ENCODE data around the gene TOP1. TPM values are rescaled to one million over a fixed set of nuclear protein-coding genes. Genes with fewer than 3 reads are reported as not detected.
A peak's percentile ranks its signal among the peaks of the same experiment; 100 is the strongest.

The TOP1 gene
- total RNA-seq, 1 donor from 2014 or later: 16.2 TPM

DNA sequence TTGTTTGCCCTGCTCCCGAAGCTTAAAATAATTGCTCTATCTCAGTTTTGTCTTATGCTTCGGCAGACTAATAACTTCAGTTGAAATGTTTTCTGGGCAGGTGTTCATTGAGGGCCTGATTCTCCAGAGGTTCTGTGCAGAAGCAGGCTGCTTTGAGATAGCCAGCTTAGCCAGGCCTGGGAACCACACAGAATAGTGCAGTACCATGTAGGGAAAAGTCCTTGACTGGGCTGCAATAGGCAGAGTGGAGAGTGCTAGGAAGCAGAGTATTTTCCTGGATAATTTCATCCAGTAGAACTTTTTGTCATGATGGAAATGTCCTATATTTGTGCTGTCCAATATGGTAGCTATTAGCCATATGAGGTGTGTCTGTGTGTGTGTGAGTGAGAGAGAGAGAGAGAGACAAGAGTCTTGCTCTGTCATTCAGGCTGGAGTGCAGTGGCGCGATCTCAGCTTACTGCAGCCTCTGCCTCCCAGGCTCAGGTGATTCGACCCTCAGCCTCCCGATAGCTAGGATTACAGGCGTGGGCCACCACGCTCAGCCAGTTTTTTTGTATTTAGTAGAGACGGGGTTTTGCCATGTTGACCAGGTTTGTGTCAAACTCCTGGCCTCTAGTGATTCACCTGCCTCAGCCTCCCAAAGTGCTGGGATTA is 15.9 kb downstream of the TOP1 start:
- DNase-seq (ENCODE audit: low read depth): no peak
- TF ChIP-seq, protein P1, sequence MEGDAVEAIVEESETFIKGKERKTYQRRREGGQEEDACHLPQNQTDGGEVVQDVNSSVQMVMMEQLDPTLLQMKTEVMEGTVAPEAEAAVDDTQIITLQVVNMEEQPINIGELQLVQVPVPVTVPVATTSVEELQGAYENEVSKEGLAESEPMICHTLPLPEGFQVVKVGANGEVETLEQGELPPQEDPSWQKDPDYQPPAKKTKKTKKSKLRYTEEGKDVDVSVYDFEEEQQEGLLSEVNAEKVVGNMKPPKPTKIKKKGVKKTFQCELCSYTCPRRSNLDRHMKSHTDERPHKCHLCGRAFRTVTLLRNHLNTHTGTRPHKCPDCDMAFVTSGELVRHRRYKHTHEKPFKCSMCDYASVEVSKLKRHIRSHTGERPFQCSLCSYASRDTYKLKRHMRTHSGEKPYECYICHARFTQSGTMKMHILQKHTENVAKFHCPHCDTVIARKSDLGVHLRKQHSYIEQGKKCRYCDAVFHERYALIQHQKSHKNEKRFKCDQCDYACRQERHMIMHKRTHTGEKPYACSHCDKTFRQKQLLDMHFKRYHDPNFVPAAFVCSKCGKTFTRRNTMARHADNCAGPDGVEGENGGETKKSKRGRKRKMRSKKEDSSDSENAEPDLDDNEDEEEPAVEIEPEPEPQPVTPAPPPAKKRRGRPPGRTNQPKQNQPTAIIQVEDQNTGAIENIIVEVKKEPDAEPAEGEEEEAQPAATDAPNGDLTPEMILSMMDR (conservative IDR thresholded peaks at IDR 0.05; ENCODE audit: low read depth, low read length): no peak
- no peak overlapping the region for H3K4me3 ChIP-seq (ENCODE audit: low read depth, low read length)

DNA sequence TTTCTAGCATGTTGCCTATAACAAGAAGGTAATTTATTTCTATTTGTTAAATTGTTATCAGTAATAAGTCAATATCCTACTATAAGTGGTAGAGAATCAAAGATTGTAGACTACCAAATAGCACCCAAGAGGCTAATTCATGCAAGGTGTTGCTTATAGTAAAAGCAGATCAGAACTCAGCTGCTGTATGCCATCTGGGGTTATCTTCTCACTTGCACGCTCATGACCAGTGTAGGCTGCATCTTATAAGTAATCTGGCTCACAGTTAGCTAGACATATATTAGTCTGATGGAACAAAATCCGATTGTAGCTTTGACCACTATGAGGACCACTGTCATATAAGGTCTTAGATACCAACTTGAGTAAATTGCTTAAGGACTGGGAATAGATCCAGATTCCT is 17.0 kb downstream of the TOP1 start:
- DNase-seq (ENCODE audit: low read depth): no peak
- no peak overlapping the region for H3K4me3 ChIP-seq (ENCODE audit: low read depth, low read length)
- TF ChIP-seq, protein P1 (conservative IDR thresholded peaks at IDR 0.05; ENCODE audit: low read depth, low read length): no peak

DNA sequence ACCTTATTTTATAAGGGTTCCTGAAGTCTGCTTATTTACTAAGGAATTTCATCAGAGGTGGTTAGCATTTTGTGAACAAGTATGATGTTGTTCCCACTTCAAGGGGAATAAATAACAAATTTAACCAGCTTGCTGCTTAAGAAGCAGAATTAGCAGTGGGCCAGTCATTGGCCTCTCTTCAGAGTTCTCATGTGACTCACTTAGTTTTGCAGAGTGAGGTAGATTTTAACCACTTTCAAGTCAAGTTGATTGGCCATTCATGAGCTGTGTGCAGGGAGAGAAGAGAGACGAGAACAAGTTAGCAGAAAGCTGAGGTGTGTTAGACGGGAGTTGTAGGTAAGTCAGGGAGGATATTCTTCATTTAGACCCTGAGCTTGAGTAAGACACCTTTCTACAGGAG is 18.1 kb downstream of the TOP1 start:
- TF ChIP-seq, protein P1 (conservative IDR thresholded peaks at IDR 0.05; ENCODE audit: low read depth, low read length): no peak
- no peak for DNase-seq (ENCODE audit: low read depth)
- no peak overlapping the region for H3K4me3 ChIP-seq (ENCODE audit: low read depth, low read length)

DNA sequence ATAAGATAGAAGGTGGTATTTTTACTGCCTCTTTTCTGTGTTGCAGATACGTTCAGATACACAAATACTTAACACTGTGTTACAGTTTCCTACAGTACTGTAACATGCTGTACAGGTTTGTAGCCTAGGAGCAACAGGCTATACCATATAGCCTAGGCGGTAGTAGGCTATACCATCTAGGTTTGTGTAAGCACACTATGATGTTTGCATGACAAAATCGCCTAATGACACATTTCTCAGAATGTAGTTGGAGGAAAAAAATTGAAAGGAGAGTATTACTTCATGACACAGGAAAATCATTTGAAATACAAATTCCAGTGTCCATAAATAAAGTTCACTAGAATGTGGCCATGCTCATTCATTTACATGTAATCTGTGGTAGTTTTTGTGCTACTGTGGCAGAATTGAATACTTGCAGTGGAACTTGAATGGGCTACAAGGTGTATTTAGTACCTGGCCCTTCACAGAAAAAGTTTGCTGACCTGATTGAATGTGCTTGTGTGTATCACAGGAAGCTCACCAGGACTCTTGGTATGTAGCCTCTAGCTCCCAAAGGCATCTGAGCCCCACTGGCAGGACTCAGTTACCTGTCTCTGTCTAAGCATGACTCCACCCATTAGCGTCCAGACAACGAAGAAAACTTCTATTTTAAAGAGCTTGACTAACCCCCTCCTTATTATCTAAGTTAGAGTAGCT is 18.8 kb downstream of the TOP1 start:
- TF ChIP-seq, protein P1 (conservative IDR thresholded peaks at IDR 0.05; ENCODE audit: low read depth, low read length): no peak
- peak overlapping the region; percentile 39 for H3K4me3 ChIP-seq (ENCODE audit: low read depth, low read length)
- no peak for DNase-seq (ENCODE audit: low read depth)

DNA sequence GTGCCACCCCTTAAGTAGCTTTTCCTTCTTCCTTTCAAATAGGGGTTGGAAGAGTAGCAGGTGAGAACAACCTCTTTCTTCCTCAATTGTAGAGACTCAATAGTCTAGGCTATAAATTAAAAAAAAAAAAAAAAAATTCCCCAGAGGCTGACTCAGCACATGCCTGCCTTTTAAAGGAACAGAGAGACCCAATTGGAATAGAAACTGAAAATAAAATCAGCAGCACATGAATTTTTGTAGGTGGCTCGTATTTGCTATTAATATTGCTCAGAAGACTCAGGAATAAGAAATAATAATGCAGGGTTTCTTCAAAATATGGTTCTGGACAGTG is 19.3 kb downstream of the TOP1 start:
- peak overlapping the region; percentile 39 for H3K4me3 ChIP-seq (ENCODE audit: low read depth, low read length)
- TF ChIP-seq, protein P1 (conservative IDR thresholded peaks at IDR 0.05; ENCODE audit: low read depth, low read length): no peak
- no peak for DNase-seq (ENCODE audit: low read depth)

DNA sequence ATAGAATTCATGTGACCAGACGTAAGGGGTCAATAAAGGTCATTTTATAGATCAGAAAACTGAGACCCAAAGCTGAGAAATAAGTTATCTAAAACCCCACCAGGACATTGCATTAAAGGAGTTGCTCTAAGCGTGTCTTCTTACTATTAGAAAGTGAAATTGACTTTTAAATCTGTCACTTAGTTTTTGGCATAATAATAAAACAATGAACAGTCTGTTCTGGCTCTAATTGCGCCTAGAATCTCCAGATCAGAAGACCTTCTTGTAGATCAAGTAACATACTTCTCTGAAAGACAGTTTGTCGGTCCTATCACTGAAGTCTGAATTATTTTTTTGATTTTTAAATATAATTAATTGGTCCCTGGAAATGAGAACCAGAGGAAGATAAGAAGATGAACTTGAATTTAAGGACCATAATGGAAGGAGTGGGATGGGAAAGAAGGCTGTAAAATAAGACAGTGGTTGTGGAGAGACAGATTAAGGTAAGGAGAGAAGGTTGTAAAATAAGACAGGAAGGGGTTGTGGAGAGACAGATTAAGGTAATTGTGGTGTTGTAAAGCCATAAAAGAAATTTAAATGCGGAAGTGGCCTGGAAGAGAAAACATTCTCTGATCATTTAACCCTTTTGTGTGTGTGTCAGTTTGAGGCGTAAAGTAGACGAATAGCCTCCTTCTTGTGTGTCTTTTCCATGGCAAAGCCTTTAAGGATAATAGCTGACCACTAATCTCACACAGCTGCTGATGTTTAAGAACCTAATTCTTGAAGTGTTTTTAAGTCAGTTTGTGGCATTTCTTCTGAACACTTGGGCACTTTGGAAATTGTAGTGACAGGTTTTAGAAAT is 20.1 kb downstream of the TOP1 start:
- TF ChIP-seq, protein P1 (conservative IDR thresholded peaks at IDR 0.05; ENCODE audit: low read depth, low read length): no peak
- no peak for DNase-seq (ENCODE audit: low read depth)
- H3K4me3 ChIP-seq (ENCODE audit: low read depth, low read length): peak overlapping the region; percentile 39

All from epithelial cell of proximal tubule (primary cell).